HCT116 (cell line): Measurements from ENCODE around the gene CD44. TPM values are rescaled to one million over a fixed set of nuclear protein-coding genes. Genes with fewer than 3 reads are reported as not detected.

Source experiments
- ATAC-seq: fragments of 200-7000 bp; cut with Tn5 transposase; 2 replicates; pipeline ENCODE4 v1.9.1; 2020; ENCODE audit warnings: mild to moderate bottlenecking, moderate library complexity
- BruUV-seq: library from RNA; stranded (reverse); fragments of 400-500 nt; replicated peaks from 2 replicates; lab custom pipeline; 2021; lab: Mats Ljungman, UMichigan
- CTCF ChIA-PET: fragments of 300-600 bp; sonication (Branson Sonifier 250); formaldehyde crosslinking; loops from one replicate; lab custom pipeline; 2021; ENCODE audit warnings: antibody characterized with exemption; lab: Charles Lee
- POLR2A ChIA-PET: fragments of 300-600, 350-600 bp; sonication (Branson Sonifier 250); formaldehyde crosslinking; loops from one replicate; lab custom pipeline; 2021; ENCODE audit warnings: antibody characterized with exemption; lab: Charles Lee
- RAD21 ChIA-PET, 2 experiments: fragments of 300-600 bp; sonication (Branson Sonifier 250); formaldehyde crosslinking; loops; one replicate each; lab custom pipeline; 2023; ENCODE audit warnings: low total read pairs in 2 of 2; ENCODE audit not compliant: uncharacterized antibody in 2 of 2, unreplicated experiment in 2 of 2, low non-redundant PET in 1 of 2; lab: Charles Lee
- DNase-seq: peaks from one replicate; pipeline ENCODE4 v3.0.0-alpha.2; 2010; ENCODE audit warnings: low read depth, low spot score
- H2AFZ ChIP-seq: fragments of 200-600 bp; shearing (Covaris generic), sonication (generic); 2 replicates; pipeline ENCODE4 v1.6.1; 2017; ENCODE audit warnings: low read depth, mixed run types, mixed read lengths, antibody characterized with exemption, low read length; ENCODE audit not compliant: poor library complexity, severe bottlenecking
- H3K27ac ChIP-seq: 2 replicates; pipeline ENCODE4 v1.5.1; 2012; ENCODE audit warnings: low read depth, low read length
- H3K27me3 ChIP-seq: fragments of 200-600 bp; sonication (generic); 2 replicates; pipeline ENCODE4 v1.6.1; 2016; ENCODE audit warnings: mixed run types, low read length, mixed read lengths; ENCODE audit not compliant: insufficient read depth
- H3K36me3 ChIP-seq, 2 experiments: fragments of 200-500 bp in 1 of 2; fragments of 200-600 bp in 1 of 2; sonication (Bioruptor generic) in 1 of 2; sonication (generic) in 1 of 2; 2 replicates each; pipeline versions ENCODE4 v1.5.1 to v1.6.1; 2014 to 2016; ENCODE audit warnings: low read length in 2 of 2, inconsistent platforms in 1 of 2, mixed read lengths in 1 of 2, mixed run types in 1 of 2; ENCODE audit not compliant: insufficient read depth in 2 of 2, control insufficient read depth in 1 of 2
- H3K4me1 ChIP-seq, 2 experiments: fragments of 200-600 bp in 1 of 2; sonication (generic) in 1 of 2; 2 replicates each; pipeline versions ENCODE4 v1.5.1 to v1.6.1; 2012 to 2017; ENCODE audit warnings: low read length in 2 of 2, inconsistent platforms in 1 of 2, mild to moderate bottlenecking in 1 of 2, mixed read lengths in 1 of 2, mixed run types in 1 of 2, moderate library complexity in 1 of 2; ENCODE audit not compliant: insufficient read depth in 2 of 2, control insufficient read depth in 1 of 2
- H3K4me2 ChIP-seq: fragments of 200-600 bp; sonication (generic); 2 replicates; pipeline ENCODE4 v1.6.1; 2017; ENCODE audit warnings: mixed run types, low read length, mixed read lengths
- H3K4me3 ChIP-seq, 2 experiments: fragments of 200-600 bp in 1 of 2; sonication (generic) in 1 of 2; replicated peaks in 1 of 2; 2 replicates each; pipeline ENCODE4 v1.5.1; 2011 to 2016; ENCODE audit warnings: low read length in 2 of 2, control low read depth in 1 of 2, low read depth in 1 of 2, mild to moderate bottlenecking in 1 of 2, mixed read lengths in 1 of 2, mixed run types in 1 of 2
- H3K79me2 ChIP-seq: fragments of 200-600 bp; sonication (generic); 2 replicates; pipeline ENCODE4 v1.6.1; 2017; ENCODE audit warnings: mild to moderate bottlenecking, mixed run types, low read length, moderate library complexity, mixed read lengths; ENCODE audit not compliant: insufficient read depth
- H3K9ac ChIP-seq: fragments of 200-600 bp; sonication (generic); 2 replicates; pipeline ENCODE4 v1.6.1; 2016; ENCODE audit warnings: low read length, mixed read lengths
- H3K9me2 ChIP-seq: fragments of 200-600 bp; sonication (generic), shearing (Covaris generic); 2 replicates; pipeline ENCODE4 v1.6.1; 2017; ENCODE audit warnings: mixed run types, mild to moderate bottlenecking, moderate library complexity; ENCODE audit not compliant: insufficient read depth
- H3K9me3 ChIP-seq, 2 experiments: fragments of 200-500 bp in 1 of 2; fragments of 200-600 bp in 1 of 2; sonication (Bioruptor generic) in 1 of 2; sonication (generic) in 1 of 2; 2 replicates each; pipeline ENCODE4 v1.6.1; 2014 to 2017; ENCODE audit warnings: low read length in 2 of 2, mixed read lengths in 2 of 2, inconsistent platforms in 1 of 2, low read depth in 1 of 2, mild to moderate bottlenecking in 1 of 2, mixed run types in 1 of 2, moderate library complexity in 1 of 2; ENCODE audit not compliant: control insufficient read depth in 1 of 2, insufficient read depth in 1 of 2
- H4K20me1 ChIP-seq: fragments of 200-600 bp; sonication (generic), shearing (Covaris generic); 2 replicates; pipeline ENCODE4 v1.6.1; 2017; ENCODE audit warnings: mixed run types, mild to moderate bottlenecking, moderate library complexity; ENCODE audit not compliant: insufficient read depth
- CBX3 ChIP-seq: IDR thresholded peaks from 2 replicates; pipeline ENCODE4 v1.6.1; 2012; ENCODE audit warnings: low read depth
- JUND ChIP-seq: IDR thresholded peaks from 2 replicates; pipeline ENCODE4 v1.6.1; 2012
- POLR2AphosphoS5 ChIP-seq: IDR thresholded peaks from 2 replicates; pipeline ENCODE4 v1.6.1; 2011; ENCODE audit warnings: mild to moderate bottlenecking, low read depth, low read length, moderate library complexity
- SIN3A ChIP-seq: IDR thresholded peaks from 2 replicates; pipeline ENCODE4 v1.6.1; 2012; ENCODE audit warnings: low read depth
- SP1 ChIP-seq: IDR thresholded peaks from 2 replicates; pipeline ENCODE4 v1.6.1; 2012; ENCODE audit warnings: low read depth
- intact Hi-C: fragments of 100-400 bp; cut with micrococcal nuclease; formaldehyde crosslinking; loops from 2 replicates; pipeline ENCODE4 v1.10.0; 2022
- total RNA-seq: library from RNA; stranded (reverse); gene quantifications from one replicate; pipeline ENCODE4 v1.2.1, GENCODE V29; 2021; ENCODE audit not compliant: unreplicated experiment
- TF ChIP-seq, protein P1 (sequence below): IDR thresholded peaks from 2 replicates; pipeline ENCODE4 v1.6.1; 2012
- TF ChIP-seq, protein P2 (sequence below): IDR thresholded peaks from 2 replicates; pipeline ENCODE4 v1.6.1; 2011; ENCODE audit warnings: mild to moderate bottlenecking, low read length, moderate library complexity; ENCODE audit not compliant: insufficient replicate concordance; ENCODE audit errors: extremely low read depth

The CD44 gene
- total RNA-seq, 1 experiment from 2014 or later: 742 TPM

DNA sequence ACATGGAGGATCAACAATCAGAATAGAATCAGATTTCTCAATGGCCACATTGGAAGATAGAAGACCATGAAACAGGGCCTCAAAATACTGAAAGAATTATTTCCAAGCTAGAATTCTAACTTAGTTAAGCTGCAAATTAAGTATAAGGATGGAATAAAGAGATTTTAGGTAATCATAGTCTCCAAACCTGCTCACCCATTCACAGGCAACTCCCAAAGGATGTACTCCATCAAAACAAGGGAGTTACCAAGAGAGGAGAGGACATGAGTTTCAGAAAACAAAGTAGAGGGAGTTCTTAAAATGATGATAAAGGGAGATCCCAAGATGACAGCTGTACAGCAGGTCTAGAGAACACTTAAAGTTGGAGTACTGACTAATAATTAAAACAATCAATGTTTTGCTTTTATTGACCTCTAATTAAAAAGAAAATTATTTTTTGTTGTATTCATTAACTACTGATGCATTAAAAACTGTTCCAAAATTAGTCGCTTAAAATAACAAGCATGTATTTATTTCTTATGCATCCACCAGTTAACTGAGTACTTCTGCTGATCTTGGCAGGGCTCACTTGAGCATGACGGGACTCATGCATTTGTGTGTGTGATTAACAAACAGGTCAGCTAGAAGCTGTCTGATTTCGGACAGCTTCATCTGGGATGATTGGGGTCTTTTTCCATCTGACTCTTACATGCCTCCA lies 95.6 kb downstream of the CD44 start:
- Histone ChIP-seq H3K4me2 (no peak overlapping the region), H3K4me3 (no peak overlapping the region), H3K27me3 (no peaks in the 10 kb centered on the region), H3K9me2 (no peaks in the 10 kb centered on the region), H3K27ac (no peak overlapping the region), H4K20me1 (no peaks in the 10 kb centered on the region), H3K9me3 (no peaks in the 10 kb centered on the region), H3K36me3 (peaks cover 10% of the 10 kb centered on the region in 2 experiments; a peak in 3 of 4 replicates), H3K9ac (no peak overlapping the region), H3K79me2 (no peaks in the 10 kb centered on the region)
- intact Hi-C loops: loop anchor here (5.0 kb wide), 2 partner anchors 97 to 158 kb away; partner anchors contain the start of gene CD44
- no peak for ATAC-seq
- CTCF ChIA-PET: interaction anchor here (1.1 kb wide), 1 partner anchor 308 kb away, joined by 3 read pairs; no protein-coding TSS in a partner anchor
- POLR2A ChIA-PET: no interaction called here
- DNase-seq: no peak
- TF ChIP-seq SIN3A (no peak), CBX3 (0 out of 2 replicates have a peak, but pooled peaks have one; percentile 10)
- TF ChIP-seq, all 23 proteins: peak for 1
- BruUV-seq: no TSS peak
- Histone ChIP-seq H3K4me1 (peaks cover 26 to 39% of the 10 kb centered on the region in 2 experiments), H2AFZ (no peak overlapping the region)
- RAD21 ChIA-PET: no interaction called here

DNA sequence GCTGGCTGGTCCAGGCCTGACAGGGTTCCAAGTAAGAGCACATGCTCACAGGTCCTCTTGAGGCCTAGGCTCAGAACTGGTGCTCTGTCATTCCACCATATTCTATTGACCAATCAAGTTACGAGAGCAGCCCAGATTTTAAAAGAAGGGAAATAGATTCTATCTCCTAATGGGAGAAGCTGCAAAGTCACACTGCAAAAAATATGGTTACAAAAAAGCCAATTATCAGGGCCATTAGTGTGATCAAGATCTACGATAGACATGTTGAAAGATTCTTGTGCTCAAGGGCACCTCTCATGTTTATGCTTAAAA lies 96.1 kb downstream of the CD44 start:
- no TSS peak for BruUV-seq
- DNase-seq: no peak
- H4K20me1 ChIP-seq: no peaks in the 10 kb centered on the region
- H3K27me3 ChIP-seq: no peaks in the 10 kb centered on the region
- H3K4me2 ChIP-seq: peak overlapping the region; percentile 38; the same call in 1 of the 2 replicates
- TF ChIP-seq POLR2AphosphoS5 (no peak), SP1 (no peak), JUND (no peak)
- TF ChIP-seq, protein P1, sequence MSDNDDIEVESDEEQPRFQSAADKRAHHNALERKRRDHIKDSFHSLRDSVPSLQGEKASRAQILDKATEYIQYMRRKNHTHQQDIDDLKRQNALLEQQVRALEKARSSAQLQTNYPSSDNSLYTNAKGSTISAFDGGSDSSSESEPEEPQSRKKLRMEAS: peak; percentile 52
- TF ChIP-seq, protein P2, sequence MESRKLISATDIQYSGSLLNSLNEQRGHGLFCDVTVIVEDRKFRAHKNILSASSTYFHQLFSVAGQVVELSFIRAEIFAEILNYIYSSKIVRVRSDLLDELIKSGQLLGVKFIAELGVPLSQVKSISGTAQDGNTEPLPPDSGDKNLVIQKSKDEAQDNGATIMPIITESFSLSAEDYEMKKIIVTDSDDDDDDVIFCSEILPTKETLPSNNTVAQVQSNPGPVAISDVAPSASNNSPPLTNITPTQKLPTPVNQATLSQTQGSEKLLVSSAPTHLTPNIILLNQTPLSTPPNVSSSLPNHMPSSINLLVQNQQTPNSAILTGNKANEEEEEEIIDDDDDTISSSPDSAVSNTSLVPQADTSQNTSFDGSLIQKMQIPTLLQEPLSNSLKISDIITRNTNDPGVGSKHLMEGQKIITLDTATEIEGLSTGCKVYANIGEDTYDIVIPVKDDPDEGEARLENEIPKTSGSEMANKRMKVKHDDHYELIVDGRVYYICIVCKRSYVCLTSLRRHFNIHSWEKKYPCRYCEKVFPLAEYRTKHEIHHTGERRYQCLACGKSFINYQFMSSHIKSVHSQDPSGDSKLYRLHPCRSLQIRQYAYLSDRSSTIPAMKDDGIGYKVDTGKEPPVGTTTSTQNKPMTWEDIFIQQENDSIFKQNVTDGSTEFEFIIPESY: no peak
- TF ChIP-seq, all 23 proteins: peak for 1
- no peaks in the 10 kb centered on the region for H3K79me2 ChIP-seq
- H3K4me1 ChIP-seq: peaks cover 26 to 39% of the 10 kb centered on the region in 2 experiments
- no peak overlapping the region for H2AFZ ChIP-seq
- RAD21 ChIA-PET: no interaction called here
- no peak for ATAC-seq
- CTCF ChIA-PET: interaction anchor here (1.1 kb wide), 1 partner anchor 308 kb away, joined by 3 read pairs; no protein-coding TSS in a partner anchor
- H3K36me3 ChIP-seq: peaks cover 5 to 9% of the 10 kb centered on the region in 2 experiments; a peak in 2 of 4 replicates
- no peaks in the 10 kb centered on the region for H3K9me2 ChIP-seq
- no peak overlapping the region for H3K9ac ChIP-seq
- H3K27ac ChIP-seq: no peak overlapping the region
- POLR2A ChIA-PET: no interaction called here
- H3K9me3 ChIP-seq: no peaks in the 10 kb centered on the region
- H3K4me3 ChIP-seq: no peak overlapping the region
- intact Hi-C loops: loop anchor here (5.0 kb wide), 2 partner anchors 98 to 157 kb away; partner anchors contain the start of gene CD44
